Gastrocnemius medialis (tissue), 4 donors: ENCODE results near the gene PPM1G. TPM values are rescaled to one million over a fixed set of nuclear protein-coding genes. Genes with fewer than 3 reads are reported as not detected.

Experiments used
- ATAC-seq, 2 donors: fragments of 150-250 bp; one replicate each; pipeline ENCODE4 v1.9.1; 2016
- DNase-seq, 2 donors: peaks; one replicate each; pipeline ENCODE4 v3.0.0-alpha.2; 2019
- H3K27ac ChIP-seq, 4 donors: fragments of 200-600 bp; sonication (generic); 1 replicate in 1 of 4; 2 replicates in 3 of 4; pipeline ENCODE4 v1.5.1; 2016 to 2018; ENCODE audit warnings: mild to moderate bottlenecking in 2 of 4, moderate library complexity in 1 of 4
- H3K27me3 ChIP-seq, 3 donors: fragments of 200-600 bp; sonication (generic) in 2 of 3; 1 replicate in 1 of 3; 2 replicates in 2 of 3; pipeline versions ENCODE4 v1.5.1 to v1.6.0; 2016 to 2019; ENCODE audit warnings: mild to moderate bottlenecking in 1 of 3, moderate library complexity in 1 of 3
- H3K36me3 ChIP-seq, 2 donors: fragments of 200-600 bp; sonication (generic) in 1 of 2; one replicate each; pipeline ENCODE4 v1.5.1; 2017 to 2018
- H3K4me1 ChIP-seq, 2 donors: fragments of 200-600 bp; sonication (generic) in 1 of 2; one replicate each; pipeline ENCODE4 v1.5.1; 2016 to 2017; ENCODE audit warnings: mild to moderate bottlenecking in 2 of 2
- H3K4me3 ChIP-seq, 4 donors: fragments of 200-600 bp; sonication (generic) in 3 of 4; 1 replicate in 1 of 4; 2 replicates in 3 of 4; pipeline ENCODE4 v1.5.1; 2016 to 2019; ENCODE audit warnings: mild to moderate bottlenecking in 2 of 4
- H3K9me3 ChIP-seq, 3 donors: fragments of 200-600 bp; sonication (generic) in 2 of 3; 1 replicate in 1 of 3; 2 replicates in 2 of 3; pipeline ENCODE4 v1.5.1; 2016 to 2019
- POLR2A ChIP-seq, 2 donors: fragments of 450-650 bp; IDR thresholded peaks; one replicate each; pipeline ENCODE4 v1.6.1; 2017; ENCODE audit warnings: antibody characterized with exemption in 2 of 2, mild to moderate bottlenecking in 2 of 2, moderate library complexity in 2 of 2
- in situ Hi-C, 4 donors: fragments of 200-750 bp; cut with MboI; loops; one replicate each; pipeline versions ENCODE4 v1.15.0 to v1.8.0; 2017; ENCODE audit warnings: low sequenced_read_pairs in 4 of 4
- intact Hi-C: fragments of 100-400 bp; cut with DNase I; formaldehyde crosslinking; loops from one replicate; pipeline ENCODE4 v1.15.1; 2023; ENCODE audit warnings: low total_unique reads
- total RNA-seq, 4 donors: library from RNA; depleted of rRNA; stranded (reverse); fragments of >200 nt; gene quantifications; one replicate each; pipeline versions ENCODE4 v1.1.0 to v1.2.3, GENCODE V29; 2016
- TF ChIP-seq, protein P1 (sequence below), 5 experiments: fragments of 450-650 bp in 3 of 5; fragments of 200-600 bp in 2 of 5; sonication (generic) in 2 of 5; IDR thresholded peaks in 4 of 5; conservative IDR thresholded peaks in 1 of 5; 1 replicate in 4 of 5; 2 replicates in 1 of 5; pipeline ENCODE4 v1.5.1; 2016 to 2019; ENCODE audit warnings: antibody characterized with exemption in 5 of 5, mild to moderate bottlenecking in 3 of 5, moderate library complexity in 3 of 5

Gene PPM1G
- total RNA-seq, 4 donors from 2014 or later = 47.2 to 111 (median 92.2) TPM

DNA sequence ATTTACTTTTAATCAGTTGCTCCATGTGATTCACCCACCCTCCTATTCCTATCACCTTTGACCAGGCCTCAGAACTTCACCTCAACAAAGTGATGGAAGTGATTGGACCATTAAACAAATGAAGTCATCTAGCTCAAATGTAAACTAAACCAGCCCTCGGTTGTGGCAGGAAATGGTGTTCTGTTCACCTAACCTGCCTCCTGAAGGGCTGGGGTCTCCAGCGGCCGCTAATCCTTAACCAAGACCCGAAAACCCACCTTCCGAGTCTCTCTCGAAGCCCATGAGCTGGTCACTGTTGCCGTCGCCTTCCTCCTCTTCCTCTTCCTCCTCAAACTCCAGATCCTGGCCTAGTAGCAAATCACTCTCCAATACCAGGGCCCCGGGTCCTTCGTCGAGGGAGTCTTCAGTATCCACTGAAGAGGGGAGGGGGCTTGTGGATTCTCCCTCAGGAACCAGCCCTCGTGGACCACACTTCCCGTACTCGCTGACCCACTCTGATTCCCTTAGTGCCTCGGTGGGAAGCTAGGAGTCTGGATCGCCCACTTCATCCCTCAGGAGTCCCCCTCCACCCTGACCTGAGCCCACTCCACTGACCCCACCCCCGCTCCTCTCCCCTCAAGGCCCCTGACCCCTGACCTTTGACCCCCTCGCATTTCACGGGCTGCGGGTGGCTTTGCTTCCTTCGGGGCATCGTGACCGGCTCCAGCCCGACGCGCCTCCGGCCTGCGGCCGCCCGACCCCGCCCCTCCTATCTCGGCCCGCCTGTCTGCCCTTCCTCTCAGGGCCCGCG, 29.4 kb downstream of the PPM1G start:
- H3K4me3 ChIP-seq = peak overlapping the region; percentile 59 to 77 (median 70)
- peak overlapping the region; percentile 84 to 91 (median 88) for H3K27ac ChIP-seq
- H3K36me3 ChIP-seq = peaks cover 0 to 68% of the 10 kb centered on the region in 2 donors
- peak; percentile 54 to 60 for ATAC-seq
- no peak for TF ChIP-seq POLR2A (IDR thresholded peaks at IDR 0.05)
- TF ChIP-seq, protein P1, sequence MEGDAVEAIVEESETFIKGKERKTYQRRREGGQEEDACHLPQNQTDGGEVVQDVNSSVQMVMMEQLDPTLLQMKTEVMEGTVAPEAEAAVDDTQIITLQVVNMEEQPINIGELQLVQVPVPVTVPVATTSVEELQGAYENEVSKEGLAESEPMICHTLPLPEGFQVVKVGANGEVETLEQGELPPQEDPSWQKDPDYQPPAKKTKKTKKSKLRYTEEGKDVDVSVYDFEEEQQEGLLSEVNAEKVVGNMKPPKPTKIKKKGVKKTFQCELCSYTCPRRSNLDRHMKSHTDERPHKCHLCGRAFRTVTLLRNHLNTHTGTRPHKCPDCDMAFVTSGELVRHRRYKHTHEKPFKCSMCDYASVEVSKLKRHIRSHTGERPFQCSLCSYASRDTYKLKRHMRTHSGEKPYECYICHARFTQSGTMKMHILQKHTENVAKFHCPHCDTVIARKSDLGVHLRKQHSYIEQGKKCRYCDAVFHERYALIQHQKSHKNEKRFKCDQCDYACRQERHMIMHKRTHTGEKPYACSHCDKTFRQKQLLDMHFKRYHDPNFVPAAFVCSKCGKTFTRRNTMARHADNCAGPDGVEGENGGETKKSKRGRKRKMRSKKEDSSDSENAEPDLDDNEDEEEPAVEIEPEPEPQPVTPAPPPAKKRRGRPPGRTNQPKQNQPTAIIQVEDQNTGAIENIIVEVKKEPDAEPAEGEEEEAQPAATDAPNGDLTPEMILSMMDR (IDR thresholded peaks at IDR 0.05 in 4 of 5, conservative IDR thresholded peaks at IDR 0.05 in 1 of 5) = no peak
- intact Hi-C loops = loop anchor here (1.0 to 10.0 kb wide), 5 partner anchors 10 to 295 kb away; partner anchors contain the start of genes EIF2B4, KHK, MPV17 and NRBP1
- no peaks in the 10 kb centered on the region for H3K27me3 ChIP-seq
- in situ Hi-C loops = no loop called here
- DNase-seq = peak; percentile 44 to 73
- no peaks in the 10 kb centered on the region for H3K9me3 ChIP-seq
- peaks cover 18 to 19% of the 10 kb centered on the region in 2 donors for H3K4me1 ChIP-seq

DNA sequence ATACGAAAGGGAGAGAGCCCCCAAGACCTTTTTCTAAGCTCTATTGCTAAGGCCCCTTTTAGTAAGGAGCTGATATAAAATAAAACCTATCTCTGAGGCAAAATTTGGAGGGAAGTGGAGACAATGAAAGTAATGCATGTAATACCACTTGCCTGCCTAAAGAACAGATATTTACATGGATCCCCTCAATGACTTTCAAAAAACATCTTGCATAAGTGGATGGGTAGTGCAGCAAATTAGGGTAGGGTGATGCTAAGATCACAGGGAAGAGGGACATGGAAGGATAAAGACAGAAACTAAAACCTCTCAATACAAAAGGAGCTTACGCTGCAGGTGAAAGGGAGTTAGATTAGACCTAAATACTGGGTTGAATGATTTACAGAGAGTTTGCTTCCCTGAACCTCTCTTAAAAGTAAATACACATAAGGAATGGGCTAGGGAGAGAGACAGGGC, 30.0 kb downstream of the PPM1G start:
- Histone ChIP-seq H3K4me1 (peaks cover 18 to 19% of the 10 kb centered on the region in 2 donors), H3K27me3 (no peaks in the 10 kb centered on the region), H3K27ac (peak overlapping the region; percentile 84 to 91 (median 88)), H3K4me3 (peak overlapping the region in 3 of 4 donors; percentile 59 to 77 (median 66)), H3K36me3 (peaks cover 0 to 68% of the 10 kb centered on the region in 2 donors), H3K9me3 (no peaks in the 10 kb centered on the region)
- TF ChIP-seq, protein P1 (IDR thresholded peaks at IDR 0.05 in 4 of 5, conservative IDR thresholded peaks at IDR 0.05 in 1 of 5) = no peak
- no peak for TF ChIP-seq POLR2A (IDR thresholded peaks at IDR 0.05)
- intact Hi-C loops = loop anchor here (10.0 kb wide), 1 partner anchor 295 kb away; the partner anchor contains the start of gene KHK
- in situ Hi-C loops = no loop called here
- DNase-seq (no peak), ATAC-seq (no peak)

DNA sequence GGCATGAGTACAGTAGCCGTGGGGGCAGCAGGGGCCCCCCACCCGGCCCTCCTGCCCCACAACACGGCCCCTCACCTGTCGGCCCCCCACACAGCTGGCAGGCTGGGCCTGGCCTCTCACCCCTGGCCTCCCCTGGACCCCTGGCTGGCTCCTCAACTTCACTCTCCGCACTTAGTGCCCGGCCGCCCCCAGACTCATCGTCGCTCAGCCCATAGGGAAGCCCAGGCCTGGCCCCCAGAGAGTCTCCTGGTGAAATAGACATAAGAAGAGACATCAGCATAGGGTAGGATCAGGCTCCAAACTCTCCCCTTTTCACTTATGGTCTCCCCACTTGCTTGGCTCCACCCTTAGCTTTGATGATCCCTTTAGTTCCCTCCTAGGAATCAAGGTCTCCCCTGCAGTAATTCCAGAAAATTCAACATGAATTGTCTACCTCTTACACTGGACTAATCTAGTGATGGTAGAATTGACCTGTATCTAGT, 30.5 kb downstream of the PPM1G start:
- ATAC-seq (no peak), DNase-seq (no peak)
- Histone ChIP-seq H3K9me3 (no peaks in the 10 kb centered on the region), H3K27ac (peak overlapping the region in 2 of 4 donors; percentile 0 to 18), H3K4me1 (peaks cover 18 to 19% of the 10 kb centered on the region in 2 donors), H3K36me3 (peaks cover 0 to 68% of the 10 kb centered on the region in 2 donors), H3K4me3 (no peak overlapping the region), H3K27me3 (no peaks in the 10 kb centered on the region)
- in situ Hi-C loops = no loop called here
- intact Hi-C loops = loop anchor here (10.0 kb wide), 1 partner anchor 294 kb away; the partner anchor contains the start of gene KHK
- TF ChIP-seq, protein P1 (IDR thresholded peaks at IDR 0.05 in 4 of 5, conservative IDR thresholded peaks at IDR 0.05 in 1 of 5) = no peak
- TF ChIP-seq POLR2A (IDR thresholded peaks at IDR 0.05) = no peak

DNA sequence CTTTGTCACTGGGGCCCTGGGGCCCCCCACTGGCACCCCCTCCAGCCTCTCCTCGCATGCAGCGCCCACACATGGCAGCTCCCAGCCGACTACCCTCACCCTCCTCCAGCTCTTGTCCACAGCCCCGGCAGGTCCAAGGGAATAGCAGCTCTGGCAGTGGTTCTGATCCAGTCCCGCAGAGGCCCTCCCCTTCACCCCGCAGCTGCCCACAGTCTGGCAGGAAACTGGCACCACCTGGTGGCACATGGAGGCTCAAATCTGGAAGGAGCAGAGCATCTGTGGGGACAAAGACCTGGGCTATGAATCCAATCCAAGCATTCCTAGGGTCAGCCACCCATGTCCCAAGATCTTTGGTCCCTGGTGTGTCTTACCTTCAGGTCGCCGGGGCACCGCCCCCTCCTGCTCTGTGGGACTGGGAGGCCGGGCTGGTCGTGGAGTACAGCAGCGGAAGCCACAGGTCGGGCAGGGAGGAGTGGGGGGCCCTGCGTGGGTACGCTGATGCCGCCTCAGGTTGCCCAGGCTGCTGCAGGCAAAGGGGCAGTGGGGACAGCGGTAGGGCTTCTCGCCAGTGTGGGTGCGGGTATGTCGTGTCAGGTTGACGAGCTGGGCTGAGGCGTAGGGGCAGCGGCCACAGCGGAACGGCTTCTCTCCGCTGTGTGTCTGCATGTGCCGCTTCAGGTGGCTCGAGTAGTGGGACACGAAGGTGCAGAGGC, 31.1 kb downstream of the PPM1G start:
- ATAC-seq (no peak), DNase-seq (peak in 1 of 2 donors; percentile 31)
- peaks cover 18 to 19% of the 10 kb centered on the region in 2 donors for H3K4me1 ChIP-seq

More for the DNA sequence above, 31.1 kb downstream of the PPM1G start:
- Histone ChIP-seq H3K27me3 (no peaks in the 10 kb centered on the region), H3K9me3 (no peaks in the 10 kb centered on the region), H3K27ac (peak overlapping the region in 2 of 4 donors; percentile 0 to 20), H3K36me3 (peaks cover 0 to 68% of the 10 kb centered on the region in 2 donors), H3K4me3 (no peak overlapping the region)
- intact Hi-C loops = loop anchor here (10.0 kb wide), 1 partner anchor 293 kb away; the partner anchor contains the start of gene KHK
- in situ Hi-C loops = no loop called here
- no peak for TF ChIP-seq POLR2A (IDR thresholded peaks at IDR 0.05)
- TF ChIP-seq, protein P1 (IDR thresholded peaks at IDR 0.05 in 4 of 5, conservative IDR thresholded peaks at IDR 0.05 in 1 of 5) = no peak
